Skin of body (tissue), 2 donors: ENCODE measurements around the gene NAT14. TPM values are rescaled to one million over a fixed set of nuclear protein-coding genes. Genes with fewer than 3 reads are reported as not detected.
"Not testable (repeated sequence)": the region's sequence is repeated elsewhere in the genome, so short reads cannot be mapped to it uniquely, and the experiment has no call there.

Experiments
- DNase-seq: peaks from one replicate; lab custom pipeline; 2025; lab: John Stamatoyannopoulos, UW
- total RNA-seq: library from RNA; depleted of rRNA; stranded (reverse); fragments of >200 nt; gene quantifications from one replicate; pipeline ENCODE4 v1.2.3, GENCODE V29; 2014

The NAT14 gene
- total RNA-seq, 1 donor from 2014 or later = 6.1 TPM

- DNase-seq = no peak
Measured at GRCh38 chr19:55486043-55486970, 1.3 kb downstream of the NAT14 start.

- peak; percentile 82 for DNase-seq
Measured at GRCh38 chr19:55486971-55487923, 2.3 kb downstream of the NAT14 start.

- no peak for DNase-seq
Measured at GRCh38 chr19:55487924-55488687, 3.1 kb downstream of the NAT14 start, which contains the start of gene SSC5D. Gene SSC5D, plus strand, starts transcription at chr19:55488436. Its CDS starts 154 bp downstream, at chr19:55488590.

GRCh38 chr19:55488986-55489710 lies 4.2 kb downstream of the NAT14 start:
- no peak for DNase-seq

- DNase-seq = no peak
Measured at GRCh38 chr19:55489711-55490477, 4.9 kb downstream of the NAT14 start.

- no peak for DNase-seq
Measured at GRCh38 chr19:55490478-55491432, 5.8 kb downstream of the NAT14 start.

- DNase-seq = no peak
Measured at GRCh38 chr19:55491546-55492360, 6.8 kb downstream of the NAT14 start.

GRCh38 chr19:55492362-55492944 lies 7.5 kb downstream of the NAT14 start:
- peak; percentile 11 for DNase-seq

- peak; percentile 22 for DNase-seq
Measured at GRCh38 chr19:55493052-55493644, 8.2 kb downstream of the NAT14 start.

- DNase-seq = no peak
Measured at GRCh38 chr19:55493645-55494171, 8.7 kb downstream of the NAT14 start.

GRCh38 chr19:55494172-55494761 lies 9.3 kb downstream of the NAT14 start:
- DNase-seq = no peak

GRCh38 chr19:55495646-55496349 lies 10.8 kb downstream of the NAT14 start:
- no peak for DNase-seq

GRCh38 chr19:55496820-55497219 lies 11.8 kb downstream of the NAT14 start:
- not testable (repeated sequence) for DNase-seq

GRCh38 chr19:55497763-55498162 lies 12.8 kb downstream of the NAT14 start:
- DNase-seq = no peak

GRCh38 chr19:55498246-55498840 lies 13.4 kb downstream of the NAT14 start:
- DNase-seq = no peak
